Activated T-helper 1 cell treated with anti-CD3 and anti-CD28 coated beads, Interleukin-12 subunit alpha, Interleukin-12 subunit beta, Interleukin-2, Interleukin-4 antibody, amounts not matched to agents 30 ng/mL and 10 ng/mL and 1 ng/mL, durations not matched to agents 14 hours and 24 hours and 36 hours (primary cell): Measurements from ENCODE around the gene ADAMTS2. TPM values are rescaled to one million over a fixed set of nuclear protein-coding genes. Genes with fewer than 3 reads are reported as not detected.

Experiments used
- DNase-seq: peaks from one replicate; pipeline ENCODE4 v3.0.0; 2021; ENCODE audit warnings: low spot score
- H3K27ac Mint-ChIP-seq: one replicate; pipeline ENCODE4 v1.8.0; 2021; ENCODE audit warnings: mild to moderate bottlenecking, mixed read lengths
- H3K27me3 Mint-ChIP-seq: one replicate; pipeline ENCODE4 v1.8.0; 2022; ENCODE audit warnings: mild to moderate bottlenecking, moderate library complexity, mixed read lengths; ENCODE audit not compliant: insufficient read depth
- H3K36me3 Mint-ChIP-seq: one replicate; pipeline ENCODE4 v1.8.0; 2021; ENCODE audit warnings: low read depth, mixed read lengths
- H3K4me1 Mint-ChIP-seq: one replicate; pipeline ENCODE4 v1.8.0; 2021; ENCODE audit warnings: low read depth, mixed read lengths
- H3K4me3 Mint-ChIP-seq: one replicate; pipeline ENCODE4 v1.8.0; 2021; ENCODE audit warnings: mild to moderate bottlenecking, moderate library complexity, mixed read lengths
- H3K9me3 Mint-ChIP-seq: one replicate; pipeline ENCODE4 v1.8.0; 2021; ENCODE audit warnings: mixed read lengths
- intact Hi-C: fragments of 100-400 bp; cut with micrococcal nuclease; formaldehyde crosslinking; loops from one replicate; pipeline ENCODE4 v1.15.1; 2024
- total RNA-seq: library from RNA; stranded (reverse); gene quantifications from 2 replicates; pipeline ENCODE4 v1.2.3, GENCODE V29; 2022

The ADAMTS2 gene
- total RNA-seq, 1 donor from 2014 or later, result not detected

- Mint-ChIP-seq H3K36me3 (no peaks in the 10 kb centered on the region), H3K4me3 (no peak overlapping the region), H3K9me3 (no peaks in the 10 kb centered on the region), H3K4me1 (no peaks in the 10 kb centered on the region), H3K27me3 (peaks cover 39% of the 10 kb centered on the region), H3K27ac (no peak overlapping the region)
- DNase-seq, result no peak
- intact Hi-C loops, result no loop called here
Measured at GRCh38 chr5:179344431-179345182, 654 bp downstream of the ADAMTS2 start.

- no peaks in the 10 kb centered on the region for H3K9me3 Mint-ChIP-seq
- no peaks in the 10 kb centered on the region for H3K4me1 Mint-ChIP-seq
- H3K27ac Mint-ChIP-seq, result no peak overlapping the region
- no peak overlapping the region for H3K4me3 Mint-ChIP-seq
- peaks cover 39% of the 10 kb centered on the region for H3K27me3 Mint-ChIP-seq
- intact Hi-C loops, result no loop called here
- no peaks in the 10 kb centered on the region for H3K36me3 Mint-ChIP-seq
- DNase-seq, result no peak
Measured at GRCh38 chr5:179343719-179344430, 1.4 kb downstream of the ADAMTS2 start.

GRCh38 chr5:179343021-179343718 is 2.1 kb downstream of the ADAMTS2 start:
- H3K36me3 Mint-ChIP-seq, result no peaks in the 10 kb centered on the region
- peaks cover 39% of the 10 kb centered on the region for H3K27me3 Mint-ChIP-seq
- H3K4me3 Mint-ChIP-seq, result no peak overlapping the region
- H3K9me3 Mint-ChIP-seq, result no peaks in the 10 kb centered on the region
- DNase-seq, result no peak
- no peak overlapping the region for H3K27ac Mint-ChIP-seq
- intact Hi-C loops, result no loop called here
- no peaks in the 10 kb centered on the region for H3K4me1 Mint-ChIP-seq

- Mint-ChIP-seq H3K9me3 (no peaks in the 10 kb centered on the region), H3K27ac (no peak overlapping the region), H3K4me3 (no peak overlapping the region), H3K36me3 (no peaks in the 10 kb centered on the region), H3K27me3 (peaks cover 35% of the 10 kb centered on the region), H3K4me1 (no peaks in the 10 kb centered on the region)
- intact Hi-C loops, result no loop called here
- no peak for DNase-seq
Measured at GRCh38 chr5:179342577-179342976, 2.7 kb downstream of the ADAMTS2 start.

GRCh38 chr5:179340465-179340864 is 4.8 kb downstream of the ADAMTS2 start:
- Mint-ChIP-seq H3K27me3 (peaks cover 17% of the 10 kb centered on the region), H3K36me3 (no peaks in the 10 kb centered on the region)
- intact Hi-C loops, result no loop called here

GRCh38 chr5:179339996-179340395 is 5.3 kb downstream of the ADAMTS2 start:
- Mint-ChIP-seq H3K27me3 (peaks cover 17% of the 10 kb centered on the region), H3K4me1 (no peaks in the 10 kb centered on the region), H3K9me3 (no peaks in the 10 kb centered on the region), H3K36me3 (no peaks in the 10 kb centered on the region), H3K4me3 (no peak overlapping the region), H3K27ac (no peak overlapping the region)
- DNase-seq, result no peak
- intact Hi-C loops, result no loop called here

More at GRCh38 chr5:179340465-179340864, 4.8 kb downstream of the ADAMTS2 start:
- Mint-ChIP-seq H3K9me3 (no peaks in the 10 kb centered on the region), H3K4me3 (no peak overlapping the region), H3K4me1 (no peaks in the 10 kb centered on the region), H3K27ac (no peak overlapping the region)
- DNase-seq, result no peak

- intact Hi-C loops, result no loop called here
- Mint-ChIP-seq H3K36me3 (no peaks in the 10 kb centered on the region), H3K9me3 (no peaks in the 10 kb centered on the region)
Measured at GRCh38 chr5:179339081-179339480, 6.2 kb downstream of the ADAMTS2 start.

GRCh38 chr5:179337796-179338676 is 7.2 kb downstream of the ADAMTS2 start:
- no peaks in the 10 kb centered on the region for H3K9me3 Mint-ChIP-seq
- no peak for DNase-seq
- H3K27me3 Mint-ChIP-seq, result peaks cover 12% of the 10 kb centered on the region
- no peaks in the 10 kb centered on the region for H3K4me1 Mint-ChIP-seq
- H3K4me3 Mint-ChIP-seq, result no peak overlapping the region
- no peaks in the 10 kb centered on the region for H3K36me3 Mint-ChIP-seq
- intact Hi-C loops, result no loop called here
- H3K27ac Mint-ChIP-seq, result no peak overlapping the region

More at GRCh38 chr5:179339081-179339480, 6.2 kb downstream of the ADAMTS2 start:
- Mint-ChIP-seq H3K4me1 (no peaks in the 10 kb centered on the region), H3K27ac (no peak overlapping the region), H3K27me3 (peaks cover 17% of the 10 kb centered on the region), H3K4me3 (no peak overlapping the region)
- no peak for DNase-seq

- Mint-ChIP-seq H3K4me3 (no peak overlapping the region), H3K9me3 (no peaks in the 10 kb centered on the region), H3K27me3 (peaks cover 4% of the 10 kb centered on the region), H3K4me1 (no peaks in the 10 kb centered on the region), H3K27ac (no peak overlapping the region), H3K36me3 (no peaks in the 10 kb centered on the region)
- intact Hi-C loops, result no loop called here
- no peak for DNase-seq
Measured at GRCh38 chr5:179336871-179337795, 8.1 kb downstream of the ADAMTS2 start.

GRCh38 chr5:179336126-179336870 is 9.0 kb downstream of the ADAMTS2 start:
- intact Hi-C loops, result no loop called here
- Mint-ChIP-seq H3K27me3 (peaks cover 3% of the 10 kb centered on the region), H3K27ac (no peak overlapping the region), H3K4me3 (no peak overlapping the region), H3K4me1 (no peaks in the 10 kb centered on the region), H3K36me3 (no peaks in the 10 kb centered on the region), H3K9me3 (no peaks in the 10 kb centered on the region)
- no peak for DNase-seq
